ENCODE results near the gene FAM53C.
A peak's percentile ranks its signal among the peaks of the same experiment; 100 is the strongest.
"Not testable (repeated sequence)": the region's sequence is repeated elsewhere in the genome, so short reads cannot be mapped to it uniquely, and the experiment has no call there.

Gene FAM53C

GRCh38 chr5:138337685-138338410 lies at the start of gene FAM53C:
Gene FAM53C (plus strand): TSS chr5:138338266. CDS start chr5:138341336, 3,070 bp downstream.
- Histone ChIP-seq H3K27me3 (ENCODE audit: control insufficient read depth, insufficient read depth, low read length) (no peaks in the 10 kb centered on the region), H3K36me3 (ENCODE audit: control insufficient read depth, insufficient read depth, low read length) (peaks cover 6% of the 10 kb centered on the region), H3K9ac (ENCODE audit: low read length) (peak within 1 kb of the TSS; percentile 95), H3K27ac (ENCODE audit: low read depth, low read length) (peak within 1 kb of the TSS; percentile 99), H3K4me1 (ENCODE audit: control insufficient read depth, insufficient read depth, low read length) (peaks cover 12% of the 10 kb centered on the region), H3K4me3 (ENCODE audit: low read length) (peak within 1 kb of the TSS; percentile 85)

- H3K9ac ChIP-seq (ENCODE audit: low read length), result no peak overlapping the region
- no peaks in the 10 kb centered on the region for H3K36me3 ChIP-seq (ENCODE audit: control insufficient read depth, insufficient read depth, low read length)
- no peak overlapping the region for H3K4me3 ChIP-seq (ENCODE audit: low read length)
- no peak overlapping the region for H3K27ac ChIP-seq (ENCODE audit: low read depth, low read length)
- no peaks in the 10 kb centered on the region for H3K4me1 ChIP-seq (ENCODE audit: control insufficient read depth, insufficient read depth, low read length)
- H3K27me3 ChIP-seq (ENCODE audit: control insufficient read depth, insufficient read depth, low read length), result no peaks in the 10 kb centered on the region
Measured at GRCh38 chr5:138289296-138289695, 48.8 kb upstream of the FAM53C start.

- Histone ChIP-seq H3K27me3 (ENCODE audit: control insufficient read depth, insufficient read depth, low read length) (no peaks in the 10 kb centered on the region), H3K27ac (ENCODE audit: low read depth, low read length) (no peak overlapping the region), H3K4me3 (ENCODE audit: low read length) (no peak overlapping the region), H3K36me3 (ENCODE audit: control insufficient read depth, insufficient read depth, low read length) (no peaks in the 10 kb centered on the region), H3K4me1 (ENCODE audit: control insufficient read depth, insufficient read depth, low read length) (no peaks in the 10 kb centered on the region), H3K9ac (ENCODE audit: low read length) (no peak overlapping the region)
Measured at GRCh38 chr5:138303372-138303771, 34.7 kb upstream of the FAM53C start.

GRCh38 chr5:138305797-138306196 lies 32.3 kb upstream of the FAM53C start:
- Histone ChIP-seq H3K27me3 (ENCODE audit: control insufficient read depth, insufficient read depth, low read length) (no peaks in the 10 kb centered on the region), H3K4me1 (ENCODE audit: control insufficient read depth, insufficient read depth, low read length) (no peaks in the 10 kb centered on the region), H3K27ac (ENCODE audit: low read depth, low read length) (no peak overlapping the region), H3K9ac (ENCODE audit: low read length) (no peak overlapping the region), H3K36me3 (ENCODE audit: control insufficient read depth, insufficient read depth, low read length) (no peaks in the 10 kb centered on the region), H3K4me3 (ENCODE audit: low read length) (no peak overlapping the region)

- H3K4me3 ChIP-seq (ENCODE audit: low read length), result no peak overlapping the region
- no peak overlapping the region for H3K27ac ChIP-seq (ENCODE audit: low read depth, low read length)
- H3K36me3 ChIP-seq (ENCODE audit: control insufficient read depth, insufficient read depth, low read length), result no peaks in the 10 kb centered on the region
- H3K27me3 ChIP-seq (ENCODE audit: control insufficient read depth, insufficient read depth, low read length), result no peaks in the 10 kb centered on the region
- no peaks in the 10 kb centered on the region for H3K4me1 ChIP-seq (ENCODE audit: control insufficient read depth, insufficient read depth, low read length)
- H3K9ac ChIP-seq (ENCODE audit: low read length), result no peak overlapping the region
Measured at GRCh38 chr5:138315751-138316278, 22.3 kb upstream of the FAM53C start.

GRCh38 chr5:138316355-138316754 lies 21.7 kb upstream of the FAM53C start:
- Histone ChIP-seq H3K4me3 (ENCODE audit: low read length) (no peak overlapping the region), H3K27ac (ENCODE audit: low read depth, low read length) (no peak overlapping the region), H3K9ac (ENCODE audit: low read length) (no peak overlapping the region), H3K27me3 (ENCODE audit: control insufficient read depth, insufficient read depth, low read length) (no peaks in the 10 kb centered on the region), H3K4me1 (ENCODE audit: control insufficient read depth, insufficient read depth, low read length) (no peaks in the 10 kb centered on the region), H3K36me3 (ENCODE audit: control insufficient read depth, insufficient read depth, low read length) (no peaks in the 10 kb centered on the region)

- H3K4me3 ChIP-seq (ENCODE audit: low read length), result not testable (repeated sequence)
Measured at GRCh38 chr5:138318211-138318610, 19.9 kb upstream of the FAM53C start.

GRCh38 chr5:138330813-138331448 lies 7.1 kb upstream of the FAM53C start:
- H3K4me1 ChIP-seq (ENCODE audit: control insufficient read depth, insufficient read depth, low read length), result peaks cover 6% of the 10 kb centered on the region
- H3K27me3 ChIP-seq (ENCODE audit: control insufficient read depth, insufficient read depth, low read length), result no peaks in the 10 kb centered on the region
- no peak overlapping the region for H3K27ac ChIP-seq (ENCODE audit: low read depth, low read length)
- H3K9ac ChIP-seq (ENCODE audit: low read length), result no peak overlapping the region
- peak overlapping the region; percentile 75 for H3K4me3 ChIP-seq (ENCODE audit: low read length)
- H3K36me3 ChIP-seq (ENCODE audit: control insufficient read depth, insufficient read depth, low read length), result no peaks in the 10 kb centered on the region

More at GRCh38 chr5:138318211-138318610, 19.9 kb upstream of the FAM53C start:
- H3K27ac ChIP-seq (ENCODE audit: low read depth, low read length); H3K36me3 ChIP-seq (ENCODE audit: control insufficient read depth, insufficient read depth, low read length); H3K4me1 ChIP-seq (ENCODE audit: control insufficient read depth, insufficient read depth, low read length); H3K27me3 ChIP-seq (ENCODE audit: control insufficient read depth, insufficient read depth, low read length); H3K9ac ChIP-seq (ENCODE audit: low read length): not testable (repeated sequence)

GRCh38 chr5:138331449-138332368 lies 6.4 kb upstream of the FAM53C start, which contains the start of gene CDC25C:
Gene CDC25C (minus strand): TSS chr5:138331804. CDS start chr5:138331180, 624 bp downstream.
- H3K9ac ChIP-seq (ENCODE audit: low read length), result no peak within 1 kb of the TSS
- no peaks in the 10 kb centered on the region for H3K27me3 ChIP-seq (ENCODE audit: control insufficient read depth, insufficient read depth, low read length)
- H3K4me3 ChIP-seq (ENCODE audit: low read length), result peak within 1 kb of the TSS; percentile 75
- H3K36me3 ChIP-seq (ENCODE audit: control insufficient read depth, insufficient read depth, low read length), result no peaks in the 10 kb centered on the region
- H3K4me1 ChIP-seq (ENCODE audit: control insufficient read depth, insufficient read depth, low read length), result peaks cover 6% of the 10 kb centered on the region
- H3K27ac ChIP-seq (ENCODE audit: low read depth, low read length), result peak within 1 kb of the TSS; percentile 14

GRCh38 chr5:138334867-138335447 lies 3.1 kb upstream of the FAM53C start:
- H3K4me1 ChIP-seq (ENCODE audit: control insufficient read depth, insufficient read depth, low read length), result peaks cover 15% of the 10 kb centered on the region
- no peak overlapping the region for H3K4me3 ChIP-seq (ENCODE audit: low read length)
- H3K9ac ChIP-seq (ENCODE audit: low read length), result no peak overlapping the region
- H3K27ac ChIP-seq (ENCODE audit: low read depth, low read length), result no peak overlapping the region
- H3K27me3 ChIP-seq (ENCODE audit: control insufficient read depth, insufficient read depth, low read length), result no peaks in the 10 kb centered on the region
- H3K36me3 ChIP-seq (ENCODE audit: control insufficient read depth, insufficient read depth, low read length), result no peaks in the 10 kb centered on the region

GRCh38 chr5:138336952-138337684 lies 948 bp upstream of the FAM53C start:
- Histone ChIP-seq H3K27me3 (ENCODE audit: control insufficient read depth, insufficient read depth, low read length) (no peaks in the 10 kb centered on the region), H3K9ac (ENCODE audit: low read length) (peak overlapping the region; percentile 95), H3K27ac (ENCODE audit: low read depth, low read length) (peak overlapping the region; percentile 99), H3K4me1 (ENCODE audit: control insufficient read depth, insufficient read depth, low read length) (peaks cover 14% of the 10 kb centered on the region), H3K36me3 (ENCODE audit: control insufficient read depth, insufficient read depth, low read length) (peaks cover 6% of the 10 kb centered on the region), H3K4me3 (ENCODE audit: low read length) (peak overlapping the region; percentile 85)
